ENCODE results near the gene RPS6KA5.

DNA sequence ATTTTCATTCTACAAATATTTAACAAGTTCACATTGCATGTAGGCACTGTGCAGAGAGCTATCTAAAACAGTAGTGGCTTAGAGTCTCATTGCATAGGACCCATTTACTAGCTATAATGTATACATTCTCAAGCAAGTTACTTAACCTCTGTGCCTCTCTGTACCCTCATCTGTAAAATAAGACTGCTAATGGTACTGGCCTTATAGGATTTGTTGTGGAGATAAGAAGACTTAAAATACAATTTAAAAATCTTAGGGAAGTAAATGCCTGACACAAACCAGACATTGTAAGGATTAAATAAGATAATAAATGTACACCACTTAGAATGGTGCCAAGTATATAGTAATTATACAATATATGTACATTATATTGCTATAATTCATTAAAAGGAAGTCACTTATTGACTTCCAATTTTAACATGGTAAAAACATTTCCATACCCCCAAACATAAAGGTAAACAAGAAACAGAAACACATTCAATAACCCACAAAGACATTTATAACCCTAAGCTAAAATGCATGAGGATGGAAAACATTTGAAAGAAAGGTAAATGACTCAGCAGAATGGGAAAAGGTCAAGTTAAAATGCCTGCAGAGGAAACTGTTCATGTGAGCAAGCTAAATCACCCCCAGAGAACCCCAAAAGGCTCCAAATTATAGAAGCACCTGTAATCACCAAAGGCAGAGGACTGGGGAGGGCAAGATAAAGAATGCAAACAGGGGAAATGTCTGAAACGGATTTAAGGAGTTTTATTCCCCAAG, 30.8 kb downstream of the RPS6KA5 start:
- TF ChIP-seq POLR2A (IDR thresholded peaks at IDR 0.05; ENCODE audit: low read depth, low read length) = no peak
- TF ChIP-seq TAF1 (IDR thresholded peaks at IDR 0.05; ENCODE audit: low read depth, low read length) = no peak
- no peak for TF ChIP-seq POLR2AphosphoS5 (IDR thresholded peaks at IDR 0.05; ENCODE audit: low read depth, low read length)
- TF ChIP-seq POU2F2 (IDR thresholded peaks at IDR 0.05; ENCODE audit: low read depth, low read length) = no peak
- no peak for TF ChIP-seq SPI1 (IDR thresholded peaks at IDR 0.05; ENCODE audit: low read depth, low read length)
